Tibial artery (tissue), 4 donors: ENCODE measurements around the gene CEACAM19.

Source experiments
- DNase-seq, 2 donors: peaks; one replicate each; pipeline ENCODE4 v3.0.0-alpha.2; 2019
- H3K27ac ChIP-seq, 2 donors: fragments of 200-600 bp; sonication (generic) in 1 of 2; 1 replicate in 1 of 2; 2 replicates in 1 of 2; pipeline ENCODE4 v1.5.1; 2018 to 2019; ENCODE audit warnings: mild to moderate bottlenecking in 1 of 2
- H3K27me3 ChIP-seq, 2 donors: fragments of 200-600 bp; sonication (generic) in 1 of 2; one replicate each; pipeline versions ENCODE4 v1.5.1 to v1.6.0; 2016 to 2019
- H3K36me3 ChIP-seq, 3 donors: fragments of 200-600 bp; sonication (generic) in 2 of 3; one replicate each; pipeline ENCODE4 v1.5.1; 2016 to 2019; ENCODE audit warnings: mild to moderate bottlenecking in 2 of 3
- H3K4me1 ChIP-seq, 4 donors: fragments of 200-600 bp; sonication (generic) in 2 of 4; 1 replicate in 3 of 4; 2 replicates in 1 of 4; pipeline ENCODE4 v1.5.1; 2016 to 2019
- H3K4me3 ChIP-seq, 2 donors: fragments of 200-600 bp; sonication (generic) in 1 of 2; 1 replicate in 1 of 2; 2 replicates in 1 of 2; pipeline ENCODE4 v1.5.1; 2018 to 2019; ENCODE audit warnings: mild to moderate bottlenecking in 2 of 2
- H3K9me3 ChIP-seq, 3 donors: fragments of 200-600 bp; sonication (generic) in 1 of 3; one replicate each; pipeline ENCODE4 v1.5.1; 2016 to 2019
- CTCF ChIP-seq, 2 experiments: fragments of 200-600 bp in 1 of 2; fragments of 450-650 bp in 1 of 2; IDR thresholded peaks; one replicate each; pipeline ENCODE4 v1.5.1; 2017 to 2019; ENCODE audit warnings: antibody characterized with exemption in 2 of 2, mild to moderate bottlenecking in 1 of 2, moderate library complexity in 1 of 2
- intact Hi-C: fragments of 100-400 bp; cut with DNase I; formaldehyde crosslinking; loops from one replicate; pipeline ENCODE4 v1.15.0; 2023; ENCODE audit warnings: low total_unique reads

CEACAM19 gene

GRCh38 chr19:44636439-44637389, 34.6 kb upstream of the CEACAM19 start:
- H3K4me3 ChIP-seq = no peak overlapping the region
- peaks cover 0 to 25% (median 2%) of the 10 kb centered on the region in 4 donors for H3K4me1 ChIP-seq

DNA sequence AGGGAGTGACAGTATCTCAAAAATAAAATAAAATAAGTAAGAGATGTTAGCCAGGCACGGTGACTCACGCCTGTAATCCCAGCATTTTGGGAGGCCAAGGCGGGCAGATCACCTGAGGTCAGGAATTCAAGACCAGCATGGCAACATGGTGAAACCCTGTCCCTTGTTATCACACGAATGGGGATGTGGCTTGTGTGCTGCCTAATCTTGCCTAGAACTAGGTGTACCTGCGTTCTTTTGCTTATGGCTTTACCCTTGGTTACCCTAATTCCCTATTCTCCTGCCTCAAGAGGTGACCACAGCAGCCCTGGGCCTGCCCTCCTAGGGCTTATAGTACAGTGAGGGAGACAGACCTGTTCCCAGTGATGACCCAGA, 33.9 kb upstream of the CEACAM19 start:
- no peaks in the 10 kb centered on the region for H3K27me3 ChIP-seq
- no peak overlapping the region for H3K27ac ChIP-seq
- peaks cover 0 to 25% (median 2%) of the 10 kb centered on the region in 4 donors for H3K4me1 ChIP-seq
- H3K4me3 ChIP-seq = no peak overlapping the region
- no peak for DNase-seq
- H3K36me3 ChIP-seq = no peaks in the 10 kb centered on the region
- intact Hi-C loops = no loop called here
- H3K9me3 ChIP-seq = no peaks in the 10 kb centered on the region
- TF ChIP-seq CTCF (IDR thresholded peaks at IDR 0.05) = no peak

More at GRCh38 chr19:44636439-44637389, 34.6 kb upstream of the CEACAM19 start:
- DNase-seq = no peak
- intact Hi-C loops = no loop called here
- Histone ChIP-seq H3K27me3 (no peaks in the 10 kb centered on the region), H3K27ac (no peak overlapping the region), H3K36me3 (no peaks in the 10 kb centered on the region), H3K9me3 (no peaks in the 10 kb centered on the region)
- no peak for TF ChIP-seq CTCF (IDR thresholded peaks at IDR 0.05)

DNA sequence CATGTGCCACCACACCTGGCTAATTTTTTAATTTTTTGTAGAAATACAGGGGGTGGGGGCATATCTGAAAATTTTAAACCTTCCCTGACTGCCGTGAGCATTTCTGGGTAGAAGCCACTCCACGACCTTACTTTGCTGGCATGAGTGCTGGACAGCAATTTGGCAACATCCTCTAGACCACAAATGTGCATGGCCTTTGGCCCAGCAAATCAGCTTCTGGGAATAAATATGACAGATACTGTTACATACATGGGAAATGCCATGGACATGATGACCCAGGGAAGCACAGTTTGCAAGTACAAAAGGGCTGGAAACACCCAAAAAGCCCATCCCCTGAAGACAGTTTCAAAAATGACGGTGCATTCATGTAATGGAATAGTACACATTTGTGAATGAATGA, 30.8 kb upstream of the CEACAM19 start:
- H3K36me3 ChIP-seq = no peaks in the 10 kb centered on the region
- H3K27me3 ChIP-seq = no peaks in the 10 kb centered on the region
- no peaks in the 10 kb centered on the region for H3K9me3 ChIP-seq
- H3K4me1 ChIP-seq = peaks cover 0 to 20% (median 3%) of the 10 kb centered on the region in 4 donors
- TF ChIP-seq CTCF (IDR thresholded peaks at IDR 0.05) = no peak
- DNase-seq = no peak
- H3K27ac ChIP-seq = no peak overlapping the region
- intact Hi-C loops = no loop called here
- no peak overlapping the region for H3K4me3 ChIP-seq

- Histone ChIP-seq H3K4me1 (peaks cover 0 to 17% (median 7%) of the 10 kb centered on the region in 4 donors), H3K27me3 (no peaks in the 10 kb centered on the region), H3K36me3 (no peaks in the 10 kb centered on the region), H3K9me3 (no peaks in the 10 kb centered on the region), H3K4me3 (no peak overlapping the region), H3K27ac (no peak overlapping the region)
- no peak for TF ChIP-seq CTCF (IDR thresholded peaks at IDR 0.05)
- no peak for DNase-seq
- intact Hi-C loops = no loop called here
Observed at GRCh38 chr19:44641501-44642265, 29.6 kb upstream of the CEACAM19 start.

- peaks cover 0 to 23% (median 13%) of the 10 kb centered on the region in 4 donors for H3K4me1 ChIP-seq
- intact Hi-C loops = no loop called here
Observed at GRCh38 chr19:44642377-44642776, 28.9 kb upstream of the CEACAM19 start.

More at GRCh38 chr19:44642377-44642776, 28.9 kb upstream of the CEACAM19 start:
- H3K4me3 ChIP-seq = no peak overlapping the region
- peaks cover 0 to 3% (median 0%) of the 10 kb centered on the region in 3 donors for H3K36me3 ChIP-seq
- DNase-seq = no peak
- no peak for TF ChIP-seq CTCF (IDR thresholded peaks at IDR 0.05)
- no peaks in the 10 kb centered on the region for H3K27me3 ChIP-seq
- no peak overlapping the region for H3K27ac ChIP-seq
- H3K9me3 ChIP-seq = no peaks in the 10 kb centered on the region
